Stimulated activated CD4-positive, alpha-beta T cell treated with anti-CD3 and anti-CD28 coated beads, Interleukin-4, amount 100 ng/mL, for 4 hours (primary cell): Measurements from ENCODE around the gene FOLR2.
"Not testable (repeated sequence)": the region's sequence is repeated elsewhere in the genome, so short reads cannot be mapped to it uniquely, and the experiment has no call there.

Source experiments
- DNase-seq, 2 experiments: peaks; one replicate each; pipeline ENCODE4 v3.0.0-alpha.2; 2020

Gene FOLR2

DNA sequence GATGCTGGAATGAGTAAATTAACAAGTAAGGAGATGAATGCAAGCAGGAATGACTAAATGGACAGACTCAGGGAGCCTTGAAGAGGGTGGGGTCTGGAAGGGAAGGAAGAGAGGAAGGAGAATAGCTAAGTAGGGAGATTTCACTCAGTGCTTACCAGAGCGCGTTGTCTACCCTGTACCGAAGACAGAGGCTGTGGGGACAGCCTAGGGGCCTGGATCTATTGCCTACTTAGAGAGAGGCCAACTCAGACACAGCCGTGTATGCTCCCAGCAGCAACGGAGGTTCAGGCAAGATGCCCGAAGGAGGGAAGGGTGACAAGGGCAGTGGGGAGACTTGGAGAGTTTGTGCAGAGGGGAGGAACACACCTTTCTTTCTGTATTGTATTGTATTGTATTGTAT lies at the start of gene FOLR2:
FOLR2 (plus strand) TSS at position 157 of the 400 bp plus-strand sequence. CDS start 1,791 bp downstream, outside the sequence.
- DNase-seq, result no peak

- DNase-seq, result not testable (repeated sequence)
These were observed 47.5 kb upstream of the FOLR2 start for GRCh38 chr11:72169046-72169555.

- DNase-seq, result not testable (repeated sequence)
These were observed 46.8 kb upstream of the FOLR2 start for GRCh38 chr11:72169754-72170153.

GRCh38 chr11:72172043-72172442 lies 44.6 kb upstream of the FOLR2 start:
- DNase-seq, result not testable (repeated sequence)

GRCh38 chr11:72173291-72173690 lies 43.3 kb upstream of the FOLR2 start:
- no peak for DNase-seq

DNA sequence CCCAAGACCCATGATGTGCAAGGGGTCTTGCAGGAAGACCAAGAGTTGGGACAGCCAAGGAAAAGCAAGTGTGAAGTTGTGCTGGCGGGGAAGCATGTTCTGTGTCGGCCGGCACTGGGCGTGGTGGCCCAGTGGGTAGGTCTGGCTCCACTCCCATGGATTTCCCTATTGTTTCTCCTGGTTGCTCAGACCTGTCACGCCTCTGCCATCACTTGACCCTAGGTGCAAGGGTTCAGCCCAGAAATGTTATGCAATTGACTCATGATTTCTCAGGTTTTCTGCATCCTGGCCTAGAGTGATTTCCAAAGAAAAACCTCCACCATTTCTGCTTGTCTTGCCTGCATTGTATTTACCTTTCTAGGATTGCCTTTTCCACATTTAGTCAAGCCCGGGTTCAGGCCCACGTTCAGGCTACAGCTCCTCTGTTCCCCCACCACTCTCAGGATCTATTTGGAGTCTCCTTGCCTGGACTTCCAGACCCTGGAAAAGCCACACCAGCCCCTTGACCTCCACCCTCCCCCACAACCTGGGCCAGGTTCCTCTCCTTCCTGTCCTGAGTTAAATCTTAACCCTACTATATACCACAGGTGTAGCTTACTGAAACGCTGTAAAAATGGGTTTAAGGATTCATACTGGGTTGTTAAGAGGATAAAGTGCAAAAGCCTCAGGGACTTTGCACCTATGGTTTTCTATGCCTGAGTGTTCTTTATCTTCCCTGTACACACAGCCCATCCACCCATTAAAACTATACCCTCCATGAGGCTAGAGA lies 42.1 kb upstream of the FOLR2 start:
- no peak for DNase-seq

- no peak for DNase-seq
These were observed 38.9 kb upstream of the FOLR2 start for GRCh38 chr11:72177656-72178055.

DNA sequence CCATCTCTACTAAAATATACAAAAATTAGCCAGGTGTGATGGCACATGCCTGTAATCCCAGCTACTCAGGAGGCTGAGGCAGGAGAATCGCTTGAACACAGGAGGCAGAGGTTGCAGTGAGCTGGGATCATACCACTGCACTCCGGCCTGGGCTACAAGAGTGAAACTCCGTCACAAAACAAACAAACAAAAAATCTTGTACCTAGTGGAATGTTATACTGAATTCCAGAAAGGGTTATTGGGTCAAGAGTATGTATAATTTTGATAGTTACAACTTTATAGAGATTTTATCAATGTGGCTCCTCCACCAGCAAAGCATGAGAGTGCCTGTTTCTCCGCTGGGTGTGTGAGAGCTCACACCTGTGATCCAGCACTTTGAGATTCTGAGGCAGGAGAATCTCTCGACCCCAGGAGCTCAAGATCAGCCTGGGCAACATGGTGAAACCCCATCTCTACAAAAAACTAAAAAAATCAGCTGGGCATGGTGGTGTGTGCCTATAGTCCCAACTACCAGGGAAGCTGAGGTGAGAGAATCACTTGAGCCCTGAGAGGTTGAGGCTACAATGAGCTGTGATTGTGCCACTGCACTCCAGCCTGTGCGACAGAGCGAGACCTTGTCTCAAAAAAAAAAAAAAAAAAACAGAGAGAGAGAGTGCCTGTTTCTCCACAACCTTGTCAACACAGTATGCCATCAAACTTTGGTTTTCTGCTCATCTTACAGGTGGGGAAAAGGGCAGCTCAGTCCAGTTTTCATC lies 37.4 kb upstream of the FOLR2 start:
- no peak for DNase-seq

DNA sequence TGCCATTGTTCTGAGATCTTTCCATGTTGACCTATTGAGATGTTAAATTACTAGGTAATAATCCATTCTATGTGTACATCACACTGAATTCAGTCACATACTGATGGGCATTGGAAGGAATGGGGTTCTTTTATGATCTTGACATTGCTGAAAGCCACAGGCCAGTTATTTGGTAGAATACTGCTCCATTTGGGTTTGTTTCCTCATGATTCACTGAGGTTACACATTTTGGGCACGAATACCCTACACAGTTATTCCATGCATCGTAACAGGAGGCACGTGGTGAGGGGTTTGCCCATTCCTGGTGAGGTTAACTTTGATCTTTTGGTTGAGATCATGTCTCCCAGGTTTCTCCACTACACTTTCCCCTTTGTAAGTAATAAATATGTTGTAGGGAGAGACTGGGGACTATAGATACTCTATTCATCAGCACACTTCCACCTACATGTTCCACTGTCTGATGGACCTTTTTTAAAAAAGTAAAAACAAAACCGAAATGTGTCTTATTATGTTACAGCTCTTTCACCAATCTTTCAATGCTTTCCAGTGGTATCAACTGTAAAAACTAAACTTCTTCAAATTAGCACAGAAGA lies 36.7 kb upstream of the FOLR2 start:
- DNase-seq, result no peak

- not testable (repeated sequence) for DNase-seq
These were observed 35.6 kb upstream of the FOLR2 start for GRCh38 chr11:72180892-72181552.

DNA sequence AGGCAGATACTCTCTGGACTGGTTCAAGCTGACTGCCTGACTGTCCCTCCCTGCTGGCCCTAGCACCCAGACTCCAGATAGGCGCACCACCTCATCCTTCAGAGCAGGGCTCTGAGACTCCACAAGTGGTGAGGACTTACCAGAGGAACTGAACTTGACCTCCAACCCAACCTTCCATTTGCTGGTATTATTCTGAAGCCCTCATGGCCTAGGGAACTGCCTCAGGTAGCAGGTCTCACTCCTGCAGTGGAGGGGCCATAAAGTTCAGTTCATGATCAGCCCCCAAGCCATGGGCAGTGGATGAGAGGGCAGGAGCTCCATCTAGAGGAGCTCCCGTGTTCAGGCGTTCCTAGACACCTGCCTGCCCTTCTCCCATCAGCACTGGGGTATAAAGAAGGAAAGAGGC lies 35.0 kb upstream of the FOLR2 start:
- DNase-seq, result not testable (repeated sequence)

DNA sequence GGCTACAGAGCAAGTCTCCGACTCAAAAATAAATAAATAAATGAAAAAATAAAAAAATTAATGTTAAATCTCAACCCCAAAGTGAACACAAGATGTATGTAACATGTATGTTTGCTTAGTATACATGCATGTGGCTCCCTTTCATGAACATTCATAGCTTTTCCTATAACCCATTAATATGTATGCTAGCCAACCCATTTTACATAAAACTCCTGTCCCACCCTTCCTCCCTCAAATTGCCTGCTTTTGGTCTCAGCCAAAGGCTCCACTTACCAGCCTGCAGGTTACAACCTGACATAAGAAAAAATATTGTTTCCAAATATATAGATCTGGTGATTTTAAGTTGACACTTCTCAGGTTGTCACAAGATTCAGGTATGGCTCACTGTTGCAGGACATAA lies 28.3 kb upstream of the FOLR2 start:
- DNase-seq, result no peak

DNA sequence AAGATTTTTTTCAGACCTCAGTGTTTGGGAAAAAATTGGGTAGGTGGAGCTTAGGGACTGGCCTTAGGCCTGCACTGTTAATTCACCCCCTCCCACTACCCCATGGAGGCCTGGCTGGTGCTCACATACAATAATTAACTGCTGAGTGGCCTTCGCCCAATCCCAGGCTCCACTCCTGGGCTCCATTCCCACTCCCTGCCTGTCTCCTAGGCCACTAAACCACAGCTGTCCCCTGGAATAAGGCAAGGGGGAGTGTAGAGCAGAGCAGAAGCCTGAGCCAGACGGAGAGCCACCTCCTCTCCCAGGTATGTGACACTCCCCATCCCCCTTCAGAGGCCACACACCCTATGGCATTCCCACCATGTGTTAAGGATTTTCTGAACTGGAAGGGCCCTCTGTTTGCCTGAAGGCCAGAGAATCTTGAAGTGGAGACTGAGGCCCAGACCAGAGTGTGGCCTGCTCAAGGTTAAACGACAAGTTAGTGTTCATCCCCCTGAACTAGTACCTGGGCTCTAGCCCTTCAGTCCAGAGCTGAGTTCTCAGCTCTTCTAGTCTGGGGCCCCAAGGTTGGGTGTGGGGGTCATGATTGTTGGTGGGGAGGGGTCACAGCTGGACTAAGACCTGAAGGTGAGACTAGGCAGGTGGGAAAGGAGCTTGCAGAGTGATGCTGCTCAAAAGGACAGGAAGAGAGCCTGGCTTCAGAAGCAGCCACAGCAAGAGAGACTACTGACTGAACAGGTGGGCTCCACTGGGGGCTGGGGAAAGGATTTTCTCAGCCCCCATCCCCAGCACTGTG lies 26.9 kb upstream of the FOLR2 start:
- DNase-seq, result no peak

GRCh38 chr11:72190631-72191071 lies 25.9 kb upstream of the FOLR2 start:
- no peak for DNase-seq

DNA sequence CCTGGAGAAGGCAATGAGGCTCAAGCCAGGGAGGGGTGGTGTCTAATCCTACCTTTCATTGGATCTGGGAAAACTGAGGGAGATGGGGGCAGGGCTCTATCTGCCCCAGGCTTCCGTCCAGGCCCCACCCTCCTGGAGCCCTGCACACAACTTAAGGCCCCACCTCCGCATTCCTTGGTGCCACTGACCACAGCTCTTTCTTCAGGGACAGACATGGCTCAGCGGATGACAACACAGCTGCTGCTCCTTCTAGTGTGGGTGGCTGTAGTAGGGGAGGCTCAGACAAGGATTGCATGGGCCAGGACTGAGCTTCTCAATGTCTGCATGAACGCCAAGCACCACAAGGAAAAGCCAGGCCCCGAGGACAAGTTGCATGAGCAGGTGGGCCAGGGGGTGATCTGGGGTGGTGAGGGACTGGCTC lies 24.6 kb upstream of the FOLR2 start, which contains the start of gene FOLR1:
FOLR1 (plus strand) TSS at position 180 of the 421 bp plus-strand sequence; CDS start at position 214, 34 bp downstream.
- no peak for DNase-seq

GRCh38 chr11:72195518-72196270 lies 20.9 kb upstream of the FOLR2 start:
- DNase-seq, result no peak

GRCh38 chr11:72201445-72201844 lies 15.1 kb upstream of the FOLR2 start:
- DNase-seq, result not testable (repeated sequence)

DNA sequence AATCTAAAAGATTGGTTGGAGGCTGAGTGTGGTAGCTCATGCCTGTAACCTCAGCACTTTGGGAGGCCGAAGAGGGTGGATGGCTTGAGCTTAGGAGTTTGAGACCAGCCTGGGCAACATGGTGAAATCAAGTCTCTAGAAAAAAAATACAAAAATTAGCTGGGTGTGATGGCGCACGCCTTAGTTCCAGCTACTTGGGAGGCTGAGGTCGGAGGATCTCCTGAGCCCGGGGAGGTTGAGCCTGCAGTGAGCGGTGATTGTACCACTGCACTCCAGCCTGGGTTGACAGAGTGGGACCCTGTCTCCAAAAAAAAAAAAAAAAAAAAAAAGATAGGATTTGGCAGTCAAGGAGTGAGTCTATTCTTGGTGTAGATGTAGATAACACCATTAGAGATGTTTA lies 14.0 kb upstream of the FOLR2 start:
- DNase-seq, result no peak

GRCh38 chr11:72203163-72203562 lies 13.4 kb upstream of the FOLR2 start:
- DNase-seq, result no peak

DNA sequence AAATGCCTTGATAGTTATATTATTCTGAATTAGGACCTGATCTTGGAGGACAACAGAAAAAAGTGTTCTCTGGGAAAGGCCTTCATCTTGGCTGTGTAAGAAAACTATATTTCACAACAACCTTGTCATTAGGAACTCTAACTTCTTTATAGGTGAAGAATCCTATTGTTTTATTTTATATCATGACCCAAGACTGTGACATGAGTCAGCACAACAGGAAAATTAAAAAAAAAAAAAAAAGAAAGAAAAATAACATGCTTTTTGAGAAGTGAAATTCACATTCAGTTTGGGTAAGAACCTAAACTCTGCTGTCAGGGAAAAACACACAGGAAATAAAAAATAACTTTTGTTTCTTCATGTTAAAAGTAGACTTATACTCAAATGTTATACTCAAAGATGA lies 11.7 kb upstream of the FOLR2 start:
- DNase-seq, result no peak

GRCh38 chr11:72206794-72207193 lies 9.8 kb upstream of the FOLR2 start:
- DNase-seq, result not testable (repeated sequence)
